GM21723 (cell line): ENCODE measurements around the gene RSPRY1.
A peak's percentile ranks its signal among the peaks of the same experiment; 100 is the strongest.

Experiments
- ATAC-seq: cut with Tn5 transposase; IDR thresholded peaks from one replicate; pipeline ENCODE4 v1.9.1; 2021; ENCODE audit warnings: mild to moderate bottlenecking, moderate library complexity; ENCODE audit not compliant: unreplicated experiment

The RSPRY1 gene

DNA sequence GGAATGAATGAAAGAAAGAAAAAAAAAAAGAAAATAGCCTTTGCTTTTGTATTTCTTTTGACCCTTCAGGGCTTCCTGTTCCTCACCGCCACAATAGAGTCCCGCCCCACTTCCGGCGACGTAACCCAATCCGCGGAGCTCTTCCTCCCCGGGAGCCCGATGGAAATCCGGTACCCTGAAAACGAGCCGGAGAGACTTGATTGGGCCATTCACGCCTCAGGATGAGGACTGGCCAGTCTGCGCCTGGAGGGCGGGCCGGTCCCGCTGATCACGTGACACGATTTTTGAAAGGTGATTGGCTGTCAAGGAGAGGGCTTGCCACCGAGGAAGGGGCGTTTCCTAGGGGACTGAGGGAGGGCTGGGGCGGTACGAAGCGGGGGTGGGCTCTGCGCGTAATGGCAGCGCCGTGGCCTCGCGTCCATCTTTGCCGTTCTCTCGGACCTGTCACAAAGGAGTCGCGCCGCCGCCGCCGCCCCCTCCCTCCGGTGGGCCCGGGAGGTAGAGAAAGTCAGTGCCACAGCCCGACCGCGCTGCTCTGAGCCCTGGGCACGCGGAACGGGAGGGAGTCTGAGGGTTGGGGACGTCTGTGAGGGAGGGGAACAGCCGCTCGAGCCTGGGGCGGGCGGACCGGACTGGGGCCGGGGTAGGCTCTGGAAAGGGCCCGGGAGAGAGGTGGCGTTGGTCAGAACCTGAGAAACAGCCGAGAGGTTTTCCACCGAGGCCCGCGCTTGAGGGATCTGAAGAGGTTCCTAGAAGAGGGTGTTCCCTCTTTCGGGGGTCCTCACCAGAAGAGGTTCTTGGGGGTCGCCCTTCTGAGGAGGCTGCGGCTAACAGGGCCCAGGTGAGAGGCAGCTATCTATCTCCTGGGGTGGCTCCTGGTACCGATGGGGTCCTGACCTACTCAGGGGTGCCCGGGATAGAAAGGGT, at the start of gene RSPRY1, which contains the start of gene PSME3IP1:
TSS of gene RSPRY1 (plus strand) at position 385 of the 927 bp plus-strand sequence. CDS start 18,330 bp downstream, outside the sequence.
TSS of gene PSME3IP1 (minus strand) at position 95 of the 927 bp plus-strand sequence. CDS start 12,185 bp downstream, outside the sequence.
- ATAC-seq: peak; percentile 90

DNA sequence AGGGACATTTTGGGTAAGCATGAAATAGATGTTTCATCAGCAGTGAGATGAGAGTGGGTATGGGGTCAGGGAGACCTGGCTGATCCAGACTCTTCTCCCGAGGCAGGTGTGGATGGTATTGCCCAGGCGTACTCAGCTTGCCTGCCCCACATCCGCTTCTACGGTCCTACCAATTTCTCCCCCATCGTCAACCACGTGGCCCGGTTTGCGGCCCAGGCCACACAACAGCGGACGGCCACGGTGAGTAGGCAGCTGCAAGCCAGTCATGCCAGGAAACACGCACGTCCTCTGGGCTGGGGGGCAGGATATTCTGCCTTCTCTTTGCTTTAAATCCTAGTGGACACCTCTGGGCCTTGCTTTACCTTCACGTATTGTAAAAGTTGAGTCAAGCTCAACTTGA, 49.1 kb upstream of the RSPRY1 start:
- no peak for ATAC-seq

DNA sequence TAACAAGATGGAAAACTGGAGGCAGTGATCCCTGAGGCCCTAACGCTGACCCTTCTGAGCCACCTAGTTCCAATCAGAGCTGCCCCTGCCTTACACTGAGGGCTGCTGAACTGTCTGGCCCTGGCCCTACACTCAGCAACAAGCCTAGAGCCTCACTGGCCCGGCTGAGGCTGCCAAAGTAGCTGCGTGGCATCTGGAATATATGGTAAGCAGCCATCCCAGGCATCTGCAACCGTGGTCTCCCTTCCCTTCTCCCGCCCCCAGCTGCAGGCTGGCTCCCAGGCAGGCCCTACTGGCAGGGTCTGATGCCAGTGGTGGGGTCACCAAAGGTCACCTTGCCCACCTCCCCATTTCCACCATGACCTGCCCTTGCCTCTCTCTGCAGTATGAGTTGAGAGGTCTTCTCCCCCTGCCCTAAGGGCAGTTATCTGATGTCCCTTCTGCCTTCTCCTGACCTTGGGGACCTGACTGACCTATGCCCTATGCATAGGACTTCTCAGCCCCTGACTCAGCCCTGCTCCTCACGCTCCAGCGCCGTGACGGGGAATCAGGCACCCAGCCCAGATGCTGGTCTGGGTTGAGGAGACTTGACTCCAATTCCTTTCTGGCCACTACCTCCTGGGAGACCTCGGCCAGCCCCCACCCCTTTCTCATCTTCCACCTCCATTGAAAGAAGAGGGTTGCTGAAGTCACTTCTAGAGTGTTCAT, 48.4 kb upstream of the RSPRY1 start:
- ATAC-seq: no peak

DNA sequence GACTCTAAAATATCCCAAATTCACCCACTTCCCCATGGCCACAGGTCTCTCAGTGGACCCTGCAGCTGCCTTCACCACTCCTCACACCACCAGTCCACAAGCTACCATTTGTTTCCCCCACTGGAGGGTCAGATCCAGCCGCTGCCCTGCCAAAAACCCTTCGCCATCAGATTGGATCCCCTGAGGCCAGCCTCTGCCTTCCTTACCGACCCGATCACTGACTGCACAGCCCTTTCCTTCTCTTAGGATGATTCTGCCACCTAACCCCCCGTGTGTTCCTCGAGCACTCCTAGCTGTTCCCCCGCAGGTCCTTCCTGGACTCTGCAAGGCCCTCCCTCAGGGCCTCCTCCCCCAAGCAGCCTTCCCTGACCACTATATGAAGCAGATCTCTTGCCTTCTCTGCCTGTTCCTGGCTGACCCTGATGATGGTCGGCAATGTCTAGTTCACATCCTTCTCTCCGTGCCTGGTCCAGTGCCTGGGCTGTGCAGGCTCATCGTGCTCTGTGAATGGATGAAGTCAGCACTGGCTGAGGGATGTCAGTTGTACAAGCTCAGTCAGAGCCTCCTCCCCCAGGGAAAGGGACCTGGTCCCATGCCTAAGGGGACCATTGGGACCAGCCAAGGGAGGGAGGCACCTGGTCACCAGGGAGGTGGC, 47.7 kb upstream of the RSPRY1 start:
- ATAC-seq: no peak

DNA sequence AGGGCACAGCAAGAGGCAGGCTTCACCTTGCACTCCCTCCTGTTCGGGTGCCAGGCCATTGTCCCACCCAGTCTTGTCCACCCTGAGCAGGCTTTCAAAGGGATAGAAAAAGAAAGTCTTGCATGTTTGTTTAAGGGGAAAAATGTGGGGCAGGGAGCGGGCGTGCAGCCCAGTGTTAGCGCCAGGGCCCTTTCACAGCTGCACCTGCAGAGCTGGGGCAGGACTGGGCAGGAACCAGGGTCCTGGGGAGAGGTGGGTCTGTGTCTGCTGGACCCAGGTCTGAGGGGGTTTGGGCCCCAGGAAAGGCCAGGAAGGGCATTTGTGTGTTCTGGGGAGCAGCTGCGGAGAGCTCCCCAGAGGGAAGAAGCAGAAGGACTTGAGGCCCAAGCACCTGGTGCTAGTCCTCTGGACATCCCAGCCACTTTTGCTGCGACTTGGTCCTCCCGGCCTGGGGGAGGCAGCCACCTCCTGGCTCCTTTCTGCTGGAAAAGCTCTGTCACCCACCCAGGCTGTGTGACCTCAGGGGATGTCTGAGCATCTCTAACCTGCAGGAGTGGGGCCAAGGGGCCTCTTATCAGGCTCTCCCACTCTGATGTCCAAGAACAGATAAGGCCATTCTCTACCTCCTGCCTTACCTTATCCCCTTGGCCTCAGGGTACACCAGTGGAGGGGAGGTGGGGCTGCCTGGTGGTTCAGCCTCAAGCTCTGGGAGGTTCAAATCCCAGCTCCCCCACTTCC, 45.0 kb upstream of the RSPRY1 start:
- ATAC-seq: no peak

DNA sequence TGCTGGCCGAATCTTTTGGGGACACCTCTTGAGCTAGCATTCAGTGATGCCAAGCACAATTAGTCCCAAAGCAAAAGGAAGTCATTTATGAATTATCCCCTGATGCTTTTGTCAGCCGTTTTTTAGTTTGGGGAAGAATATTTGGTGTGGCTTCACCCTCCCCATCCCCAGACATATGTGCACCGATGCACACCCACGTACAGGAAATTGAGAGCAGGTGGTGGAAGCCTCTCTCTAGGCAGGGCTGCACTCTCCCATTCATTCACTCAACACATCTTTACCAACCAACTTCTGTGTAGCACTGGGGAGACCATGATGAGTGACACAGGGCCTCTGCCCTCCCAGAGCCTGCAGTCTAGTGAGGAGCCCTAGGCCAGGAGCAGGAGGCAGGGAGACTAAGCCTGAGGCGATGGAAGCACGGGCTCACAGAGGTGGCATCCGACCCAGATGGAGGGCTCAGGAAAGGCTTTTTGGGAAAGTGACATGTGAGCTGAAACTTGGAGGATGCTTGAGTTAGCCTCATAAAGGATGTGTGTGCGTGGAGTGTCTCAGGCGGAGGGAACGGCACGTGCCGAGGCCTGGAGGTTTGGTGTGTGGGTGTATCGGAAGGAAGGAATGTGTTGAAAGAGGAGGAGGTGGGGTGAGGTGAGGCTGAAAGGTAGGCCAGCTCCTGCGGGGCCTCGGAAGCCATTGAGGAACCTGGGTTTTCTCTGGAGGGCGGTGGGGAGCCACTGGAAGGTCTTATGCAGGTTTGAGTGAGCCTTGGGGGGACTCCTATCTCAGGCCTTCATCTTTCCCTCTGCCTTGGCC, 44.1 kb upstream of the RSPRY1 start:
- ATAC-seq: peak; percentile 67

DNA sequence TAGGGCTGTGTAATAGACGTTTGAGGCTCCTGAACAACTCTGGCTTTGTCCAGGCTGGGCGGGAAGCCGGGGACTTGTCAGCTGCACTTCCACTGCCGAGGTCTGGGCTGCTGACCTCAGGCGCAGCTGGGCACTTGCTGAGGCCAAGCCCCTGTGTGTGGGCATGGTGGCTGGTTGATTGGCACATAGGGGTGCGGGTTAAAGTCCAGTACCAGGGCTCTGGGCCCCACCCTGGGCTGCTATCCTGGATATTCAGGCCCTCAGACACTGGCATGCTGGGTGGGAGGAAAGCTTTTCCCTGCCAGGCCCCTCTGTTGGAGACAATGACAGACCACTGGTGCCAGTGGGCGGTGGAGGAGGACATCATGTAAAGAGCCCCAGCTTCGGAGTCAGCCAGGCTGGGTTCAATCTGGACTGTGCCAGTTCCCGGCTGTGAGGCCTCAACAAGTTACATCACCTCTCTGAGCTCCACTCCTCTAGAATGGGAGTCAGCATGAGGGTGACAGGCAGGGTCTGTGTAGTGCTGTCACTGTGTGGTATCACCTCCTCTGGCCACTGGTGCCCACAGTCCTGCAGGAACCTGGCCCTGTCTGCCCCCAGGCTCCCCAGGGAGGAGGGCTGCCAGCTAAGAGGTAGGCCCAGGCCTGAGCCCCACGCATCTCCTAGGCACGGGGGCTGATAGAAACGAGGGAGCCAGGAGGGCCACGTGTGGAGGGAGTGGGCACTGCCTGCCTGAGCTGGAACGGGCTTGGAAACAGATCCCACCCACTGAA, 42.8 kb upstream of the RSPRY1 start:
- ATAC-seq: no peak

DNA sequence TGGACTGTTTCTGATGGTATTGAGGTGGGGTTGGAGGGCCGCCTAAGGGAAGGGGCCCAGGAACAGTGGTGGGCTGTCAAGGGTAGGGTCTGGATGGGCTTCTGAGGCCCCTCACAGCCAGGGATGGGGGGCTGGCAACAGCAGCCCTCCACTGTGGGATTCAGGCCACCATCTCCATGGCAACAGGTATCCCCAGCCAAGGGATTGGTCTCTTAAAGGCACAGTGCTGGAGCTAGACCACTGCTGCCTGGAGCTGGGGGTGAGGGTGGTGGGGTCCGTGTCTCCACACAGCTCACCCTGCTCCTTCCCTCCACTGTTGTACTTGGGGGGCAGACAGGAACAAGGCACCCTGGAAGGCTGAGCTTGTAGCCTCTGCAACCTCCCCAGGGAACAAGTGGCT, 42.1 kb upstream of the RSPRY1 start:
- no peak for ATAC-seq

DNA sequence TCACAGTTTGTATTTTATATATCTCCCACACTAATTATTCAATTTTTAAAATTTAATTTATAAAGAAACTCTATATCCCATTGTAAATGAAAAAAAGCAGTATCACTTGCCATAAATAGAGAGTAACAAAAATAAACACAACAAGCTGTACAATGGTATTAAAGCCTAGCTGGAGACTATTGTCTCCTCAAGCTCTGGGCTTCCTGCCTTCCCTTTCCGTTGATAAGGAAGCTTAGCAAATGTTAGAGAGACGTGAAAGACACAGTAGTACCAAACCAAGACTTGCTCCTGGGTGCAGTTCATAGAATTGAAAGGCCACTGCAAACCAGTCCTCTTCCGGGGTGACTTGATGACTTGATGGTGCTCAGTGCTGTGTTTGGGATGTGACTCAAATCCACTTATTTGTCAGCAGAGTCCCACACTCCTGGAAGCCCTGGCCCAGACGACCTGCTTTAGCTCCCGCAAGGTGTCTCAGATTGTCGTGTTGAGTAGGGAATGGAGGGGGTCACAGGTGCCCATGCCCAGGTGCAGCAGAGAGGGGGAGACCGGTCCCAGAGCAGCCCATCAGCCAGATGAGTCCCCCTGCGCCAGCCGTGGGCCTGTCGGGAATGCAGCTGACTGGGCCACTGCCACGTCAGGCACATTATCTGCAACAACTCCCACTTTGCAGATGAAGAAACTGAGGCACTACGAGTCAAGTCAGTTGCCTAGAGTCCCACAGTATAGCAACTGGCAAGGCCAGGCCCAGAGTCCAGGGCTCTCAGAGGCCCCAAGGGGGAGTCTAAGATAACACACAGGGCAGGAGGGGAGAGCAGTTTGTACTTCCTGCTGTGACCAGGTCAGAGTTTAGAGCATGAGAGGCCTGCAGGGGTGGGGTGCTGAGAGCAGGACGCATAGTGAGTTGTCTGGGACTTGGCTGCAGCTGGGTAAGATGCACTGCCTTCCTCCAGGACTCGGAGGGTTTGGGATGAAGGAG, 40.8 kb upstream of the RSPRY1 start:
- ATAC-seq: no peak

DNA sequence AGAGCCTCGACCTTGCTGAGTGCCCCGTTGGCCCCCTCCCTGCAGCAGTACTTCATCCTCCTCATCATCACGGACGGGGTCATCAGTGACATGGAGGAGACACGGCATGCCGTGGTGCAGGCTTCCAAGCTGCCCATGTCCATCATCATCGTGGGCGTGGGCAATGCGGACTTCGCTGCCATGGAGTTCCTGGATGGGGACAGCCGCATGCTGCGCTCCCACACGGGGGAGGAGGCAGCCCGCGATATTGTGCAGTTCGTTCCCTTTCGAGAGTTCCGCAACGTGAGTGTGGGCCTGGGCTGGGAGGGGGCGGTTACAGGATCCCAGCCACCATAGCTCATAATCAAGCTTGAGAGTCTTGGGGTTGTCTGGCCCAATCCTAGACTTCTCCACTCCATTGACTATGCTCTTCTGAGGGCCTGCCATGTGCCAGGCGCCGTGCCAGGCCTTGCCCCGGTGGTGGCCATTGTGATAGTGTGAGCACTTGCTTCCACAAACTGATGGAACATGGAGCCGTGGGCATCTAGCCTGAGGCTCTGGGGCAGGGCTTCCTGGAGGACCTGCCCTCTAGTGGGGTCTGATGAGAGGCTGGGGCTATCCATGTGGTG, 40.0 kb upstream of the RSPRY1 start:
- ATAC-seq: no peak

DNA sequence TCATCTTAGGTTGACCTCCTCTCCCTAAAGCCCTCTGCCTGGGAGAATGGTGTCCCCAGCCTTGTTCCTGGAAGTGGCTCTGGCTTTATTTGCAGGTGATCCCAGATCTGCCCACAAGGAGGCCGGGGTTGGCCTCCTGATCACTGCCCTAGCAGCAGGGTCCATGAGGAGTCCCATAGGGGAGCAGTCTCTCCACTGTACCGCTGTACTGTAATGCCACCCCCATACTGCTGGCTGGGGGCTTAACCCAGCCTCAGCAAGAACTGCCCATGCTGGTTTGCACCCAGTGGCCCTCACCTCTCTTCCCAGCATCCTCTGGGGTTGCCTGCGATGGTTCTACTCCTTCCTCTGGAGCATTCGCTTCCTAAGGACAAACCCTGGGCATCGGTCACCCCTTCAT, 39.4 kb upstream of the RSPRY1 start:
- ATAC-seq: no peak

DNA sequence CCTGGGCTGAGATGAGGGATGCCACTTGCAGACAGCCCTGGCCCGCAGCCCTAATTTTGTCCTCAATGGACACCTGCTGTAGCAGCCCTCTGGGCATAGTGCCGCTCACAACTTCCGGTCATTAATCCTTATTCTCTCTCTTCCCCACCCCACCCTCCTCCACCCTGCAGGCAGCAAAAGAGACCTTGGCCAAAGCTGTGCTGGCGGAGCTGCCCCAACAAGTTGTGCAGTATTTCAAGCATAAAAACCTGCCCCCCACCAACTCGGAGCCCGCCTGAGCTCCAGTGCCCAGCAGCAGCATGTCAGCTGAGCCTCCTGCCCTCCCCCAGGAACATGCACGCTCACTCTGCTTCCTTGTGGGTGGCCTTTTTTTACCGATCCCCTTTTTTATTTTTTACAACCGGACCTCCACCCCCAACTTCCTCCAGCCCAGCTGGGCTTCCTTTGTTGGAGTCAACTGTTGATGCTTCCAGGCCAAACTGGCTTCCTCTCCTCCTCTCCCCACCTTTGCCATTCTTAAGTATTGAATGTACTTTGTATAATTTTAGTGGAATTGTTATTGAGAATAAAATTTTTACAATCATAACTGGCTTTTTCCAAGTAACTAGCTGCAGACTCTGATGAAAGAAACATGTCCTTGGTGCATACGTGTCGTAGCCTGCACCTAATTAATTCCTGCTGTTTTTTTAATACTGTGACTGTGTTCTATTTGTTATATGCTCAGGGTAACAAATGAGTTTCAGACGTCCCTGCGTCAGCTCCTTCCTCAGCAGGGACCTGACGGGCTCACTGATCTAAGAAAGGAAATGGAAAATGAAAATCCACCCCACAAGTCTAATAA, 38.5 kb upstream of the RSPRY1 start:
- ATAC-seq: no peak

DNA sequence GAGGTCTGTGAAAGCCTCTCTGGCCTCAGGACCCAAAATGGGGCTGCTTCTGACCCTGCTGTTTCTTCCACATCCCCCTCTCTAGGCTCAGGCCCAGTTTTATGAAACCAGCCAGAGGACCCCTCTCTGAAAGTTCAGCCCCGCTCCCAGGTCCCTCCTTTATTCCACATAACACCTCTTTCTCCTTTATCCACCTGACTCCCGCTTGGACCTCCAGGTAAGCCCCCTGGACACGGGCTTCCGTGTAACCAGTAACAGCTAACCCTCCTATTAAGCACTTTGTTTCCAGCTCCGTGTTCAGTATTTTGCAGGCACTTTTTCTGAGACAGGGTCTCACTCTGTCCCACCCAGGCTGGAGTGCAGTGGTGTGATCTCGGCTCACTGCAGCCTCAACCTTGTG, 37.6 kb upstream of the RSPRY1 start:
- no peak for ATAC-seq

DNA sequence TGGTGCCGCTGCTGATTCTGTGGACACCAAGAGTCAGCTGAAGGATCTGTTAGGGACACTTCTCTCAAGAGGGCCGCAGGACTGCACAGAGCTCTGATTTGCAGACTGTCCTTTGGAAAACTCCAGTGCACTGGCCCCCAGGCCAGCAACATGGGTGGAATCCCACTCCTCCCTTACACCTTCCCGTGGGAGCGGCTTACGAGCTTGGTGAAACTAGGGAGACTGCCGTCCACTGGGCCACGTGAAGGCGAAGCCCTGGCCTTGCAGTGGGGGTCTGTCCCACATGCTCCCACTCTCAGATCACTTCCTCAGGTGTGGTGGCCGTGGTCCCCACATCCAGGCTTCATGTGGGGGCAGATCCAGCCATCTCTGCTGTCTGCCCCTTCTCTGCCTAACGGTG, 36.7 kb upstream of the RSPRY1 start:
- no peak for ATAC-seq

DNA sequence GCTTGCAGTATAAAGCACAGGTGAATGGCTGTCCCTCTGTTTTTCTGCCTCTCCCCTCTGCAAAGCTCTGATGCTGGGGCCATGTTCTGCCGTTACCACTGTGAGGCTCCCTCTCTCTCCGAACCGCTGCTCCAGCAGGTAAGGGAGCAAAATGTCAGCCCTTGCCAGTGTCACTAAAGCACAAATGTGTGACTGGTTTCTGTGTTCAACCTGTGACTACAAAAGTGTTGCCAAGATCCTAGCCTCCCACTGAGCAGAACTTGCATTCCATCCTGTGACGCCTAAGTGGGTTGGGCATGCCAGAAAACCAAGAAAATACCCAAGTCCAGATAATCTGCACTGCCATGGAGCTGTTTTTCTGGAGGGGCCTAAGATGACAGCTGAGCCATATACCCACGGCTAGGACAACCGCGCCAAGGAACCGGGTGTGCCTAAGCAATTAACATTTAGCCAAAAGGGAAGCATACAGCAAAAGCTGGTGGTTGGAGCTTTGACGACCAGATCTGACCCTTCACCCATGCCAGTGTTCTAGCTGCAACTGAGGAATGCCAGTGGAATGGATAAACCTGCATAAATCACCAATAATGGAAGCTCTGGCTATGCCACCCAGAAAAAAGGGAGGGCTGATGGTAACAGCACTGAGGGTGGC, 35.3 kb upstream of the RSPRY1 start:
- ATAC-seq: no peak

DNA sequence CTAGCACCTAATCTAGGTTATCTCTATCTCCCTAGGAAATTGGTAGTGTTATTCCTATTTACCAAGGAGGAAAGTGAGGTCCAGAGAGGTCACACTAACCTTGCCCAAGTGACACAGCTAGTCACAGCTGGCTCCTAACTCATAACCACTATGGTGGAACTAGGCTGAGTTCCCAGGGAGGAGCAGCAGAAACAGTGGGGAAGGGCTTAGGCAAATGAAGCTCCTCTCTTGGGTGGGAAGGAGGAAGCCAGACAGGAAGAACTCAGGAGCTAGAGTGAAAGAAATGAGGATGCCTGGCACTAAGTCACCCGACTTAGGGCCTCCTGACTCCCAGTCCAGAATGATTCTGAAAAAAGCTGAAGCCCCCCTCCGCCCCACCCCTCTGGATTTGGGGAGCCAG, 34.8 kb upstream of the RSPRY1 start:
- ATAC-seq: no peak
